ENCODE measurements around the gene DPP6.

- TF ChIP-seq, protein P1, sequence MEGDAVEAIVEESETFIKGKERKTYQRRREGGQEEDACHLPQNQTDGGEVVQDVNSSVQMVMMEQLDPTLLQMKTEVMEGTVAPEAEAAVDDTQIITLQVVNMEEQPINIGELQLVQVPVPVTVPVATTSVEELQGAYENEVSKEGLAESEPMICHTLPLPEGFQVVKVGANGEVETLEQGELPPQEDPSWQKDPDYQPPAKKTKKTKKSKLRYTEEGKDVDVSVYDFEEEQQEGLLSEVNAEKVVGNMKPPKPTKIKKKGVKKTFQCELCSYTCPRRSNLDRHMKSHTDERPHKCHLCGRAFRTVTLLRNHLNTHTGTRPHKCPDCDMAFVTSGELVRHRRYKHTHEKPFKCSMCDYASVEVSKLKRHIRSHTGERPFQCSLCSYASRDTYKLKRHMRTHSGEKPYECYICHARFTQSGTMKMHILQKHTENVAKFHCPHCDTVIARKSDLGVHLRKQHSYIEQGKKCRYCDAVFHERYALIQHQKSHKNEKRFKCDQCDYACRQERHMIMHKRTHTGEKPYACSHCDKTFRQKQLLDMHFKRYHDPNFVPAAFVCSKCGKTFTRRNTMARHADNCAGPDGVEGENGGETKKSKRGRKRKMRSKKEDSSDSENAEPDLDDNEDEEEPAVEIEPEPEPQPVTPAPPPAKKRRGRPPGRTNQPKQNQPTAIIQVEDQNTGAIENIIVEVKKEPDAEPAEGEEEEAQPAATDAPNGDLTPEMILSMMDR (conservative IDR thresholded peaks at IDR 0.05; ENCODE audit: low read depth in 2 of 2), result no peak
- TF ChIP-seq EZH2 (IDR thresholded peaks at IDR 0.05; ENCODE audit: low read depth, unreplicated experiment), result no peak
- TF ChIP-seq, protein P2, sequence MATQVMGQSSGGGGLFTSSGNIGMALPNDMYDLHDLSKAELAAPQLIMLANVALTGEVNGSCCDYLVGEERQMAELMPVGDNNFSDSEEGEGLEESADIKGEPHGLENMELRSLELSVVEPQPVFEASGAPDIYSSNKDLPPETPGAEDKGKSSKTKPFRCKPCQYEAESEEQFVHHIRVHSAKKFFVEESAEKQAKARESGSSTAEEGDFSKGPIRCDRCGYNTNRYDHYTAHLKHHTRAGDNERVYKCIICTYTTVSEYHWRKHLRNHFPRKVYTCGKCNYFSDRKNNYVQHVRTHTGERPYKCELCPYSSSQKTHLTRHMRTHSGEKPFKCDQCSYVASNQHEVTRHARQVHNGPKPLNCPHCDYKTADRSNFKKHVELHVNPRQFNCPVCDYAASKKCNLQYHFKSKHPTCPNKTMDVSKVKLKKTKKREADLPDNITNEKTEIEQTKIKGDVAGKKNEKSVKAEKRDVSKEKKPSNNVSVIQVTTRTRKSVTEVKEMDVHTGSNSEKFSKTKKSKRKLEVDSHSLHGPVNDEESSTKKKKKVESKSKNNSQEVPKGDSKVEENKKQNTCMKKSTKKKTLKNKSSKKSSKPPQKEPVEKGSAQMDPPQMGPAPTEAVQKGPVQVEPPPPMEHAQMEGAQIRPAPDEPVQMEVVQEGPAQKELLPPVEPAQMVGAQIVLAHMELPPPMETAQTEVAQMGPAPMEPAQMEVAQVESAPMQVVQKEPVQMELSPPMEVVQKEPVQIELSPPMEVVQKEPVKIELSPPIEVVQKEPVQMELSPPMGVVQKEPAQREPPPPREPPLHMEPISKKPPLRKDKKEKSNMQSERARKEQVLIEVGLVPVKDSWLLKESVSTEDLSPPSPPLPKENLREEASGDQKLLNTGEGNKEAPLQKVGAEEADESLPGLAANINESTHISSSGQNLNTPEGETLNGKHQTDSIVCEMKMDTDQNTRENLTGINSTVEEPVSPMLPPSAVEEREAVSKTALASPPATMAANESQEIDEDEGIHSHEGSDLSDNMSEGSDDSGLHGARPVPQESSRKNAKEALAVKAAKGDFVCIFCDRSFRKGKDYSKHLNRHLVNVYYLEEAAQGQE (IDR thresholded peaks at IDR 0.05; ENCODE audit: unreplicated experiment), result no peak
Measured at GRCh38 chr7:154167807-154168206, 115.6 kb downstream of the DPP6 start.
